Hepatic stellate cell (primary cell): ENCODE results near the gene LSP1.

Experiments used
- DNase-seq: peaks from one replicate; pipeline ENCODE4 v3.0.0; 2011; ENCODE audit warnings: low spot score

The LSP1 gene

GRCh38 chr11:1825039-1825740 is 27.7 kb upstream of the LSP1 start:
- no peak for DNase-seq

- DNase-seq, result no peak
Observed at GRCh38 chr11:1825785-1826451, 27.0 kb upstream of the LSP1 start.

GRCh38 chr11:1826552-1827094 is 26.3 kb upstream of the LSP1 start:
- DNase-seq, result peak; percentile 94

GRCh38 chr11:1827095-1827813 is 25.6 kb upstream of the LSP1 start:
- peak; percentile 94 for DNase-seq

- no peak for DNase-seq
Observed at GRCh38 chr11:1827931-1828330, 25.0 kb upstream of the LSP1 start.

GRCh38 chr11:1828542-1828941 is 24.3 kb upstream of the LSP1 start:
- no peak for DNase-seq

GRCh38 chr11:1829039-1829820 is 23.7 kb upstream of the LSP1 start:
- DNase-seq, result peak; percentile 95

- DNase-seq, result no peak
Observed at GRCh38 chr11:1830004-1830321, 22.9 kb upstream of the LSP1 start.

GRCh38 chr11:1830322-1831223 is 22.3 kb upstream of the LSP1 start:
- DNase-seq, result no peak

- DNase-seq, result no peak
Observed at GRCh38 chr11:1831338-1832210, 21.3 kb upstream of the LSP1 start.

GRCh38 chr11:1832211-1832919 is 20.5 kb upstream of the LSP1 start:
- DNase-seq, result peak; percentile 65

- no peak for DNase-seq
Observed at GRCh38 chr11:1832920-1833295, 20.0 kb upstream of the LSP1 start.

- DNase-seq, result no peak
Observed at GRCh38 chr11:1834062-1834610, 18.7 kb upstream of the LSP1 start.

- DNase-seq, result no peak
Observed at GRCh38 chr11:1834779-1835670, 17.9 kb upstream of the LSP1 start, which contains the start of gene SYT8. TSS of gene SYT8 (plus strand) at chr11:1834990. CDS start at chr11:1835106, 116 bp downstream.

GRCh38 chr11:1835671-1836010 is 17.2 kb upstream of the LSP1 start:
- DNase-seq, result no peak

- no peak for DNase-seq
Observed at GRCh38 chr11:1836011-1836945, 16.6 kb upstream of the LSP1 start.
